GM23338 (cell line): Measurements from ENCODE around the gene TUFT1. TPM values are rescaled to one million over a fixed set of nuclear protein-coding genes. Genes with fewer than 3 reads are reported as not detected.

Experiments
- ATAC-seq: fragments of 200-7000 bp; cut with Tn5 transposase; 3 replicates; pipeline ENCODE4 v1.9.1; 2020
- DNase-seq: peaks from one replicate; pipeline ENCODE4 v3.0.0-alpha.2; 2015; ENCODE audit warnings: low spot score
- H2AFZ ChIP-seq: fragments of 200-600 bp; sonication (generic); 2 replicates; pipeline ENCODE4 v1.8.0; 2016; ENCODE audit warnings: antibody characterized with exemption, mild to moderate bottlenecking, moderate library complexity
- H3F3A ChIP-seq: fragments of 200-600 bp; sonication (generic); replicated peaks from 2 replicates; pipeline ENCODE4 v1.8.0; 2017; ENCODE audit warnings: antibody characterized with exemption, mixed run types, low read depth
- H3K27ac ChIP-seq: fragments of 200-600 bp; sonication (generic); 2 replicates; pipeline ENCODE4 v1.6.1; 2016; ENCODE audit warnings: low read depth
- H3K27me3 ChIP-seq: fragments of 200-600 bp; sonication (generic); 2 replicates; pipeline ENCODE4 v1.8.0; 2016; ENCODE audit warnings: mild to moderate bottlenecking, mixed run types, moderate library complexity; ENCODE audit not compliant: insufficient read depth
- H3K36me3 ChIP-seq: fragments of 200-600 bp; sonication (generic); 2 replicates; pipeline ENCODE4 v1.8.0; 2016; ENCODE audit warnings: mild to moderate bottlenecking; ENCODE audit not compliant: insufficient read depth
- H3K4me1 ChIP-seq: fragments of 200-600 bp; sonication (generic); 2 replicates; pipeline ENCODE4 v1.8.0; 2016; ENCODE audit warnings: mild to moderate bottlenecking, moderate library complexity; ENCODE audit not compliant: insufficient read depth
- H3K4me2 ChIP-seq: fragments of 200-600 bp; sonication (generic); 2 replicates; pipeline ENCODE4 v1.7.1; 2017; ENCODE audit warnings: mixed run types
- H3K4me3 ChIP-seq: fragments of 200-600 bp; sonication (generic); 2 replicates; pipeline ENCODE4 v1.6.1; 2016; ENCODE audit warnings: mixed run types
- H3K79me2 ChIP-seq: fragments of 200-600 bp; sonication (generic); replicated peaks from 2 replicates; pipeline ENCODE4 v1.8.0; 2017; ENCODE audit warnings: mild to moderate bottlenecking; ENCODE audit not compliant: insufficient read depth
- H3K9me2 ChIP-seq: fragments of 200-600 bp; sonication (generic); 2 replicates; pipeline ENCODE4 v1.8.0; 2017; ENCODE audit not compliant: insufficient read depth
- H4K20me1 ChIP-seq: fragments of 200-600 bp; sonication (generic); replicated peaks from 2 replicates; pipeline ENCODE4 v1.8.0; 2017; ENCODE audit warnings: mild to moderate bottlenecking; ENCODE audit not compliant: insufficient read depth
- H3K27ac Mint-ChIP-seq: 2 replicates; pipeline ENCODE4 v1.8.0; 2020; ENCODE audit warnings: inconsistent platforms, mild to moderate bottlenecking, moderate library complexity, mixed read lengths
- H3K27me3 Mint-ChIP-seq: 3 replicates; pipeline ENCODE4 v1.8.0; 2022; ENCODE audit warnings: low read depth, mild to moderate bottlenecking, moderate library complexity, mixed read lengths, inconsistent platforms; ENCODE audit not compliant: insufficient read depth, poor library complexity
- H3K36me3 Mint-ChIP-seq: 3 replicates; pipeline ENCODE4 v1.8.0; 2021; ENCODE audit warnings: low read depth, mild to moderate bottlenecking, inconsistent platforms, moderate library complexity, mixed read lengths
- H3K4me1 Mint-ChIP-seq: 3 replicates; pipeline ENCODE4 v1.8.0; 2020; ENCODE audit warnings: mild to moderate bottlenecking, inconsistent platforms, mixed read lengths
- H3K4me3 Mint-ChIP-seq: 3 replicates; pipeline ENCODE4 v1.8.0; 2021; ENCODE audit warnings: moderate library complexity, mild to moderate bottlenecking, inconsistent platforms, mixed read lengths
- H3K9me3 Mint-ChIP-seq: 3 replicates; pipeline ENCODE4 v1.8.0; 2020; ENCODE audit warnings: moderate library complexity, mild to moderate bottlenecking, inconsistent platforms, mixed read lengths
- STAT1 ChIP-seq: IDR thresholded peaks from one replicate; pipeline ENCODE4 v1.6.1; 2016; ENCODE audit warnings: antibody characterized with exemption; ENCODE audit not compliant: unreplicated experiment
- ZNF331 ChIP-seq: fragments of 250-450 bp; sonication (Bioruptor Pico); IDR thresholded peaks from 2 replicates; pipeline ENCODE4 v1.5.0; 2020; ENCODE audit warnings: low read depth, mild to moderate bottlenecking, moderate library complexity
- polyA plus RNA-seq: library from polyadenylated mRNA; unstranded; fragments of >200 nt; fragmentation: Nextera tagmentation; extraction: Ambion mirVana; gene quantifications from 2 replicates; pipeline ENCODE4 v1.2.1, GENCODE V29; 2016
- total RNA-seq: library from RNA; depleted of rRNA; stranded (reverse); fragments of >200 nt; shearing (Covaris generic); gene quantifications from 2 replicates; pipeline ENCODE4 v1.2.3, GENCODE V29; 2014
- TF ChIP-seq, protein P1 (sequence below): IDR thresholded peaks from one replicate; pipeline ENCODE4 v1.6.1; 2018; ENCODE audit warnings: antibody characterized with exemption; ENCODE audit not compliant: unreplicated experiment
- TF ChIP-seq, protein P2 (sequence below): fragments of 250-450 bp; sonication (Bioruptor Pico); IDR thresholded peaks from 2 replicates; pipeline ENCODE4 v1.5.0; 2020; ENCODE audit warnings: mild to moderate bottlenecking, moderate library complexity

The TUFT1 gene
- total and polyA plus RNA-seq, 2 experiments from 2014 or later, result 6.0 to 11.9 TPM

DNA sequence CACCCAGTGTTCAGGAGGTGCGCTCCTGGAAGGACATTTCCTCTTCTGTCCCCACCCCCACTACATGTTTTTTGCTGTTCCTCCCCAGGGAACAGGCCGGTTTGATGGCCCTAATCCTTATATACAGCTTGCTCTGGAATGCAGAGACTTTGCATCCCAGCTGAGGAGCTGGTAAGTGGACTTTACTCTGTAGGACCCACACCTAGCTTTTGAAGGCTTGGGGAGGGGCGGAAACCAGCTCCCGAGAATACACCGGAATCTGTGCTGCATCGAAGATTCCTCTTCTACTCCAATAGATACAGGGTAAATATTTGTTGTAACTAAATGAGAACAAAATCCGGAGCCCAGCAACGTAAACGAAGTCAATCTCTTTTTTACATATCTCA lies 30.1 kb upstream of the TUFT1 start:
- no peaks in the 10 kb centered on the region for H3K9me3 Mint-ChIP-seq

More for the DNA sequence above, 30.1 kb upstream of the TUFT1 start:
- Histone ChIP-seq H3K27ac (peak overlapping the region; percentile 99), H4K20me1 (peaks cover 7% of the 10 kb centered on the region; the same call in 1 of the 2 replicates), H3K4me3 (peak overlapping the region; percentile 91), H3K4me1 (peaks cover 35% of the 10 kb centered on the region), H3K9me2 (no peaks in the 10 kb centered on the region), H3F3A (peaks cover 37% of the 10 kb centered on the region), H3K36me3 (no peaks in the 10 kb centered on the region), H2AFZ (no peak overlapping the region), H3K4me2 (peak overlapping the region; percentile 83), H3K27me3 (no peaks in the 10 kb centered on the region), H3K79me2 (peaks cover 17% of the 10 kb centered on the region)
- no peak for TF ChIP-seq ZNF331 (CRISPR knock-in tag)
- TF ChIP-seq, protein P1, sequence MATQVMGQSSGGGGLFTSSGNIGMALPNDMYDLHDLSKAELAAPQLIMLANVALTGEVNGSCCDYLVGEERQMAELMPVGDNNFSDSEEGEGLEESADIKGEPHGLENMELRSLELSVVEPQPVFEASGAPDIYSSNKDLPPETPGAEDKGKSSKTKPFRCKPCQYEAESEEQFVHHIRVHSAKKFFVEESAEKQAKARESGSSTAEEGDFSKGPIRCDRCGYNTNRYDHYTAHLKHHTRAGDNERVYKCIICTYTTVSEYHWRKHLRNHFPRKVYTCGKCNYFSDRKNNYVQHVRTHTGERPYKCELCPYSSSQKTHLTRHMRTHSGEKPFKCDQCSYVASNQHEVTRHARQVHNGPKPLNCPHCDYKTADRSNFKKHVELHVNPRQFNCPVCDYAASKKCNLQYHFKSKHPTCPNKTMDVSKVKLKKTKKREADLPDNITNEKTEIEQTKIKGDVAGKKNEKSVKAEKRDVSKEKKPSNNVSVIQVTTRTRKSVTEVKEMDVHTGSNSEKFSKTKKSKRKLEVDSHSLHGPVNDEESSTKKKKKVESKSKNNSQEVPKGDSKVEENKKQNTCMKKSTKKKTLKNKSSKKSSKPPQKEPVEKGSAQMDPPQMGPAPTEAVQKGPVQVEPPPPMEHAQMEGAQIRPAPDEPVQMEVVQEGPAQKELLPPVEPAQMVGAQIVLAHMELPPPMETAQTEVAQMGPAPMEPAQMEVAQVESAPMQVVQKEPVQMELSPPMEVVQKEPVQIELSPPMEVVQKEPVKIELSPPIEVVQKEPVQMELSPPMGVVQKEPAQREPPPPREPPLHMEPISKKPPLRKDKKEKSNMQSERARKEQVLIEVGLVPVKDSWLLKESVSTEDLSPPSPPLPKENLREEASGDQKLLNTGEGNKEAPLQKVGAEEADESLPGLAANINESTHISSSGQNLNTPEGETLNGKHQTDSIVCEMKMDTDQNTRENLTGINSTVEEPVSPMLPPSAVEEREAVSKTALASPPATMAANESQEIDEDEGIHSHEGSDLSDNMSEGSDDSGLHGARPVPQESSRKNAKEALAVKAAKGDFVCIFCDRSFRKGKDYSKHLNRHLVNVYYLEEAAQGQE, result no peak
- TF ChIP-seq, protein P2, sequence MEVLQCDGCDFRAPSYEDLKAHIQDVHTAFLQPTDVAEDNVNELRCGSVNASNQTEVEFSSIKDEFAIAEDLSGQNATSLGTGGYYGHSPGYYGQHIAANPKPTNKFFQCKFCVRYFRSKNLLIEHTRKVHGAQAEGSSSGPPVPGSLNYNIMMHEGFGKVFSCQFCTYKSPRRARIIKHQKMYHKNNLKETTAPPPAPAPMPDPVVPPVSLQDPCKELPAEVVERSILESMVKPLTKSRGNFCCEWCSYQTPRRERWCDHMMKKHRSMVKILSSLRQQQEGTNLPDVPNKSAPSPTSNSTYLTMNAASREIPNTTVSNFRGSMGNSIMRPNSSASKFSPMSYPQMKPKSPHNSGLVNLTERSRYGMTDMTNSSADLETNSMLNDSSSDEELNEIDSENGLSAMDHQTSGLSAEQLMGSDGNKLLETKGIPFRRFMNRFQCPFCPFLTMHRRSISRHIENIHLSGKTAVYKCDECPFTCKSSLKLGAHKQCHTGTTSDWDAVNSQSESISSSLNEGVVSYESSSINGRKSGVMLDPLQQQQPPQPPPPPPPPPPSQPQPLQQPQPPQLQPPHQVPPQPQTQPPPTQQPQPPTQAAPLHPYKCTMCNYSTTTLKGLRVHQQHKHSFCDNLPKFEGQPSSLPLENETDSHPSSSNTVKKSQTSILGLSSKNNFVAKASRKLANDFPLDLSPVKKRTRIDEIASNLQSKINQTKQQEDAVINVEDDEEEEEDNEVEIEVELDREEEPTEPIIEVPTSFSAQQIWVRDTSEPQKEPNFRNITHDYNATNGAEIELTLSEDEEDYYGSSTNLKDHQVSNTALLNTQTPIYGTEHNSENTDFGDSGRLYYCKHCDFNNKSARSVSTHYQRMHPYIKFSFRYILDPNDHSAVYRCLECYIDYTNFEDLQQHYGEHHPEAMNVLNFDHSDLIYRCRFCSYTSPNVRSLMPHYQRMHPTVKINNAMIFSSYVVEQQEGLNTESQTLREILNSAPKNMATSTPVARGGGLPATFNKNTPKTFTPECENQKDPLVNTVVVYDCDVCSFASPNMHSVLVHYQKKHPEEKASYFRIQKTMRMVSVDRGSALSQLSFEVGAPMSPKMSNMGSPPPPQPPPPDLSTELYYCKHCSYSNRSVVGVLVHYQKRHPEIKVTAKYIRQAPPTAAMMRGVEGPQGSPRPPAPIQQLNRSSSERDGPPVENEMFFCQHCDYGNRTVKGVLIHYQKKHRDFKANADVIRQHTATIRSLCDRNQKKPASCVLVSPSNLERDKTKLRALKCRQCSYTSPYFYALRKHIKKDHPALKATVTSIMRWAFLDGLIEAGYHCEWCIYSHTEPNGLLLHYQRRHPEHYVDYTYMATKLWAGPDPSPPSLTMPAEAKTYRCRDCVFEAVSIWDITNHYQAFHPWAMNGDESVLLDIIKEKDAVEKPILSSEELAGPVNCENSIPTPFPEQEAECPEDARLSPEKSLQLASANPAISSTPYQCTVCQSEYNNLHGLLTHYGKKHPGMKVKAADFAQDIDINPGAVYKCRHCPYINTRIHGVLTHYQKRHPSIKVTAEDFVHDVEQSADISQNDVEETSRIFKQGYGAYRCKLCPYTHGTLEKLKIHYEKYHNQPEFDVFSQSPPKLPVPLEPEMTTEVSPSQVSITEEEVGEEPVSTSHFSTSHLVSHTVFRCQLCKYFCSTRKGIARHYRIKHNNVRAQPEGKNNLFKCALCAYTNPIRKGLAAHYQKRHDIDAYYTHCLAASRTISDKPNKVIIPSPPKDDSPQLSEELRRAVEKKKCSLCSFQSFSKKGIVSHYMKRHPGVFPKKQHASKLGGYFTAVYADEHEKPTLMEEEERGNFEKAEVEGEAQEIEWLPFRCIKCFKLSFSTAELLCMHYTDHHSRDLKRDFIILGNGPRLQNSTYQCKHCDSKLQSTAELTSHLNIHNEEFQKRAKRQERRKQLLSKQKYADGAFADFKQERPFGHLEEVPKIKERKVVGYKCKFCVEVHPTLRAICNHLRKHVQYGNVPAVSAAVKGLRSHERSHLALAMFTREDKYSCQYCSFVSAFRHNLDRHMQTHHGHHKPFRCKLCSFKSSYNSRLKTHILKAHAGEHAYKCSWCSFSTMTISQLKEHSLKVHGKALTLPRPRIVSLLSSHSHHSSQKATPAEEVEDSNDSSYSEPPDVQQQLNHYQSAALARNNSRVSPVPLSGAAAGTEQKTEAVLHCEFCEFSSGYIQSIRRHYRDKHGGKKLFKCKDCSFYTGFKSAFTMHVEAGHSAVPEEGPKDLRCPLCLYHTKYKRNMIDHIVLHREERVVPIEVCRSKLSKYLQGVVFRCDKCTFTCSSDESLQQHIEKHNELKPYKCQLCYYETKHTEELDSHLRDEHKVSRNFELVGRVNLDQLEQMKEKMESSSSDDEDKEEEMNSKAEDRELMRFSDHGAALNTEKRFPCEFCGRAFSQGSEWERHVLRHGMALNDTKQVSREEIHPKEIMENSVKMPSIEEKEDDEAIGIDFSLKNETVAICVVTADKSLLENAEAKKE, result peak; percentile 54; the same call in 1 of the 2 replicates
- TF ChIP-seq STAT1, result no peak
- ATAC-seq (peak; percentile 19), DNase-seq (peak; percentile 83)
- Mint-ChIP-seq H3K36me3 (no peaks in the 10 kb centered on the region; the same call in 1 of the 3 replicates), H3K27me3 (peaks cover 9% of the 10 kb centered on the region), H3K27ac (peak overlapping the region; percentile 87), H3K4me3 (peak overlapping the region; percentile 85), H3K4me1 (peaks cover 28% of the 10 kb centered on the region)
